Activated naive CD4-positive, alpha-beta T cell treated with anti-CD3 and anti-CD28 coated beads, Interleukin-2, amount 10 ng/mL, durations not matched to agents 7 days and 5 days (primary cell): Measurements from ENCODE around the gene DGKD.
A peak's percentile ranks its signal among the peaks of the same experiment; 100 is the strongest.

Experiments used
- CTCF ChIA-PET: fragments of 350-600 bp; sonication (Branson Sonifier 250); formaldehyde crosslinking; loops from one replicate; lab custom pipeline; 2021; ENCODE audit warnings: antibody characterized with exemption; lab: Charles Lee
- DNase-seq: peaks from one replicate; pipeline ENCODE4 v3.0.0-alpha.2; 2020
- H3K27ac Mint-ChIP-seq: one replicate; pipeline ENCODE4 v1.8.0; 2021; ENCODE audit warnings: mild to moderate bottlenecking, moderate library complexity, mixed read lengths
- H3K27me3 Mint-ChIP-seq: one replicate; pipeline ENCODE4 v1.8.0; 2021; ENCODE audit warnings: mild to moderate bottlenecking, mixed read lengths
- H3K36me3 Mint-ChIP-seq: one replicate; pipeline ENCODE4 v1.8.0; 2021; ENCODE audit warnings: mixed read lengths
- H3K4me1 Mint-ChIP-seq: one replicate; pipeline ENCODE4 v1.8.0; 2021; ENCODE audit warnings: mixed read lengths
- H3K4me3 Mint-ChIP-seq: one replicate; pipeline ENCODE4 v1.8.0; 2021; ENCODE audit warnings: mild to moderate bottlenecking, moderate library complexity, mixed read lengths
- H3K9me3 Mint-ChIP-seq: one replicate; pipeline ENCODE4 v1.8.0; 2021; ENCODE audit warnings: mixed read lengths

Gene DGKD

DNA sequence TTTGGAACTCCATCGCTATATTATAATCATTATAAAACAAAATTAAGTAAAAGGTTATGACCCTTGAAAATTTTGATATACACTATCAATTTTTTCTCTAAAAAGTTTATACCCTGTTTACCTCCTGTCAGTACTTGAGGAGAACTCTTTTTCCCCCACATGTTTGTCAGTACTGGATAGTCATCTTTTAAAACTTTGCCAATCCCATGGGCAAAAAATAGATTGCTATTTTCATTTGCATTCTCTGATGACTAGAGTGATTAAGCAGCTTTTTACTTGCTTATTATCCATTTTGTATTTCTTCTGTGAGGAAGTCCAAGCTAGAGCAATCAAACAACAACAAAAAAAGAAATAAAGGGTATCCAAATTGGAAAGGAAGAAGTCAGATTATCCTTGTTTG is 76.4 kb downstream of the DGKD start:
- no peak overlapping the region for H3K4me3 Mint-ChIP-seq
- H3K27ac Mint-ChIP-seq = no peak overlapping the region
- peaks cover 51% of the 10 kb centered on the region for H3K4me1 Mint-ChIP-seq
- no peak for DNase-seq
- peaks cover 11% of the 10 kb centered on the region for H3K9me3 Mint-ChIP-seq
- CTCF ChIA-PET = interaction anchor here (1.7 kb wide), 1 partner anchor 12 kb away, joined by 5 read pairs; no protein-coding TSS in a partner anchor
- no peaks in the 10 kb centered on the region for H3K27me3 Mint-ChIP-seq
- H3K36me3 Mint-ChIP-seq = peaks cover 57% of the 10 kb centered on the region

DNA sequence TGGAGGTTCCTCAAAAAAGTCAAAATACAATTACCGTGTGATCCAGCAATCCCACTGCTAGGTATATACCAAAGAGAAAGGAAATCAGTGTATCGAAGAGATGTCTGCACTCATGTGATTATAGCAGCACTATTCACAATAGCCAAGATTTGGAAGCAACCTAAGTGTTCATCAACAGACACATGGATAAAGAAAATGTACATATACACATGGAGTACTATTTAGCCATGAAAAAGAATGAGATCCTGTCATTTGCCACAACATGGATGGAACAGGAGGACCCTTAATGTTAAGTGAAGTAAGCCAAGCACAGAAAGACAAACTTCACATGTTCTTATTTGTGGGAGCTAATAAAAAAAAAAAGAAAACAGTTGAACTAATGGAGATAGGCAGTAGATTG is 78.7 kb downstream of the DGKD start:
- CTCF ChIA-PET = interaction anchor here (0.6 kb wide), 1 partner anchor 10 kb away, joined by 3 read pairs; no protein-coding TSS in a partner anchor
- H3K27me3 Mint-ChIP-seq = no peaks in the 10 kb centered on the region
- H3K36me3 Mint-ChIP-seq = peaks cover 54% of the 10 kb centered on the region
- no peaks in the 10 kb centered on the region for H3K9me3 Mint-ChIP-seq
- no peak for DNase-seq
- H3K27ac Mint-ChIP-seq = no peak overlapping the region
- peaks cover 28% of the 10 kb centered on the region for H3K4me1 Mint-ChIP-seq
- no peak overlapping the region for H3K4me3 Mint-ChIP-seq

DNA sequence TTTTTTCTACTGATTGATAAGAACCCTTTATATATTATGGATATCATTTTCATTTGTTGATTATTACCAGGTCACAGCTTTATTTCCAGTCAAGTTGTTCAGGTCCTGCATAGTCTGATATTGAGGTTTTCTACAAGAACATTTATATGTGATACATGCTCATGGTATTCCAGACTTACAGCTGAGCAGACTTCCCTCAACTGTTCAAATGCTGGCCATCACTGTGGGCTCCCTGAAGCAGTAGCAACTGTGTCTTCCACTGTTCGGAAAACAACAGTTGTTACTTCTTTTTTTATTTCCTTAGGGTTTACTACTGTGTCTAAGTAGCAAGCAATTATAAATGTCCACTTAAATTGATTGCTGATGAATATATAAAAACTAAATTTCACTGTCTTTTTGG is 79.5 kb downstream of the DGKD start:
- H3K9me3 Mint-ChIP-seq = no peaks in the 10 kb centered on the region
- no peak overlapping the region for H3K4me3 Mint-ChIP-seq
- H3K4me1 Mint-ChIP-seq = peaks cover 21% of the 10 kb centered on the region
- CTCF ChIA-PET = interaction anchor here (1.7 kb wide), 1 partner anchor 9 kb away, joined by 6 read pairs; no protein-coding TSS in a partner anchor
- DNase-seq = no peak
- no peak overlapping the region for H3K27ac Mint-ChIP-seq
- peaks cover 56% of the 10 kb centered on the region for H3K36me3 Mint-ChIP-seq
- H3K27me3 Mint-ChIP-seq = no peaks in the 10 kb centered on the region

DNA sequence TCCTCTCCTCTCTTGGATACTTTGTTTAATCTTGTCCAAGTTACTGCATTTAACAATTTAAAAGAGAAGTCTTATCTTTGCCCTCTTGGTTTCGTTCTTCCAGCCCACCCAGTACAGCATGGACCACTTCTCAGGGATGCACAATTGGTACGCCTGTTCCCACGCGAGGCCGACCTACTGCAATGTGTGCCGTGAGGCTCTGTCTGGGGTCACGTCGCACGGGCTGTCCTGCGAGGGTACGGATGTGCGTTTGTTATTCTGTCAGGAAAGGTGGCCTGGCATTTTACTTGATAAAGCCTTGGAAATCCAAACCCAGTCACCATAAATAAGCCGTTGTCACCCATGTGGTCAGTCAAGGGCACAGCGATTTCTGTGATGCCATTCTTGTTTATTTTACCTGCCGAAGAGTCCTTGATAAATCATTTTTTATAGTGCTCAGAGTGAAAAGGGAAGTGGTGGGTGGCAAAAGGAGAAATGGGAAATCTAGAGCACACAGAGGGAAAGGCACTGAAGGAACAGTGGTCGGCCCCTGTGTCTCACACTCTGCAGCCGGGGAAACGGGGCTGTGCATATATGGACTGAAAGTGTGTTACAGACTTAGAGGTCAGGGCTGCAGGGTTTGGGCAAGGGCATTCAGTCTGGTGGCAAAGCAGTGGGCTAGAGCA is 80.5 kb downstream of the DGKD start:
- CTCF ChIA-PET = interaction anchor here (1.7 kb wide), 1 partner anchor 8 kb away, joined by 6 read pairs; no protein-coding TSS in a partner anchor
- peak overlapping the region; percentile 33 for H3K27ac Mint-ChIP-seq
- H3K9me3 Mint-ChIP-seq = no peaks in the 10 kb centered on the region
- peaks cover 12% of the 10 kb centered on the region for H3K4me1 Mint-ChIP-seq
- DNase-seq = peak; percentile 17
- no peak overlapping the region for H3K4me3 Mint-ChIP-seq
- no peaks in the 10 kb centered on the region for H3K27me3 Mint-ChIP-seq
- peaks cover 60% of the 10 kb centered on the region for H3K36me3 Mint-ChIP-seq

DNA sequence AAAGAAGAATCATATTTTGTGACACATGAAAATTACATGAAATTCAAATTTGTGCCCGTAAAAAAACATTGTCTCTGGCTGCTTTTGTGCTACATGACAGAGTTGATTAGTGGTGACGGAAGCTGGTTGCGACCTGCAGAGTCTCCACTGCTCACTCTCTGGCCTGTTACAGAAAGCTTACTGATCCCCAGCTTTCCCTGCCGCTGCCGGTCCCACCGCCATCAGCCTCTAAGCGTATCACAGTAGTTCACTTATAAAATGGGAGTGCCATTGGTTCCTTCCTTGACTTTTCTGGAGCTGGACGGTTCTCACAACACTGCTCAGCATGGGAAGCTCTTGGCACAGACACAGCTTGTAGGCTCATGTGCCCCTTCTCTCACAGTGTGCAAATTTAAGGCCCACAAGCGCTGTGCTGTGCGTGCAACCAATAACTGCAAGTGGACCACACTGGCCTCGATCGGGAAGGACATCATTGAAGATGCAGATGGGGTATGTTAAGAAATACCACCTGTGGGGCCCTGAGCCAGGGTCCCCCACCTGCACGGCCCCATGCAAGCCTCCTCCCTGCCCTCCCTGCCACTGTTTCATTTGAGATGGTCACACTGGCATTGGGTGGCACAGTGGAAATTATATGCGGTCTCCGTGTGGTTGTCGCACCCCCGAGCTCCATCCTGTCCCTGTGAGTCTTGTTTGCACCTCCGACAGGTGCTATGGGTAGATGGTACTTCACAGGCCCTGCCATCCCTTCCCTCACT is 81.3 kb downstream of the DGKD start:
- DNase-seq = peak; percentile 5
- peaks cover 11% of the 10 kb centered on the region for H3K4me1 Mint-ChIP-seq
- H3K4me3 Mint-ChIP-seq = no peak overlapping the region
- H3K27me3 Mint-ChIP-seq = no peaks in the 10 kb centered on the region
- no peaks in the 10 kb centered on the region for H3K9me3 Mint-ChIP-seq
- peak overlapping the region; percentile 69 for H3K27ac Mint-ChIP-seq
- CTCF ChIA-PET = interaction anchor here (1.7 to 1.9 kb wide), 2 partner anchors 8 to 12 kb away, joined by 5 to 6 read pairs; no protein-coding TSS in a partner anchor
- H3K36me3 Mint-ChIP-seq = peaks cover 64% of the 10 kb centered on the region

DNA sequence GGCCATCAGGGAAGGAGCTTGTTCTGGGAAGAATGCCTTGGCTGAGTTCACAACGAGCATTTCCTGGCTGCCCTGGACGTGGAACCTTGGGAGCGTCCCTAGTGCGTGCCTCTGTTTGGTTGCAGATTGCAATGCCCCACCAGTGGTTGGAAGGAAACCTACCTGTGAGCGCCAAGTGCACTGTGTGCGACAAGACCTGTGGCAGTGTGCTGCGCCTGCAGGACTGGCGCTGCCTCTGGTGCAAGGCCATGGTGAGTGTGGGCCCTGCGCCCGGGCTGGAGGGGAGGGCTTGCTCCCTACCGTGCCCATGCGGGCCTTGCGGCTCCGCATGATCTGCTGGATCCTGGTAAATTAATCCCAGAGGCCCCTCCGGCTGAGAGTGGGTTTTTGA is 81.9 kb downstream of the DGKD start:
- peaks cover 65% of the 10 kb centered on the region for H3K36me3 Mint-ChIP-seq
- no peaks in the 10 kb centered on the region for H3K27me3 Mint-ChIP-seq
- H3K4me3 Mint-ChIP-seq = no peak overlapping the region
- H3K9me3 Mint-ChIP-seq = no peaks in the 10 kb centered on the region
- DNase-seq = no peak
- peaks cover 11% of the 10 kb centered on the region for H3K4me1 Mint-ChIP-seq
- CTCF ChIA-PET = interaction anchor here (1.9 kb wide), 1 partner anchor 12 kb away, joined by 5 read pairs; no protein-coding TSS in a partner anchor
- peak overlapping the region; percentile 81 for H3K27ac Mint-ChIP-seq

DNA sequence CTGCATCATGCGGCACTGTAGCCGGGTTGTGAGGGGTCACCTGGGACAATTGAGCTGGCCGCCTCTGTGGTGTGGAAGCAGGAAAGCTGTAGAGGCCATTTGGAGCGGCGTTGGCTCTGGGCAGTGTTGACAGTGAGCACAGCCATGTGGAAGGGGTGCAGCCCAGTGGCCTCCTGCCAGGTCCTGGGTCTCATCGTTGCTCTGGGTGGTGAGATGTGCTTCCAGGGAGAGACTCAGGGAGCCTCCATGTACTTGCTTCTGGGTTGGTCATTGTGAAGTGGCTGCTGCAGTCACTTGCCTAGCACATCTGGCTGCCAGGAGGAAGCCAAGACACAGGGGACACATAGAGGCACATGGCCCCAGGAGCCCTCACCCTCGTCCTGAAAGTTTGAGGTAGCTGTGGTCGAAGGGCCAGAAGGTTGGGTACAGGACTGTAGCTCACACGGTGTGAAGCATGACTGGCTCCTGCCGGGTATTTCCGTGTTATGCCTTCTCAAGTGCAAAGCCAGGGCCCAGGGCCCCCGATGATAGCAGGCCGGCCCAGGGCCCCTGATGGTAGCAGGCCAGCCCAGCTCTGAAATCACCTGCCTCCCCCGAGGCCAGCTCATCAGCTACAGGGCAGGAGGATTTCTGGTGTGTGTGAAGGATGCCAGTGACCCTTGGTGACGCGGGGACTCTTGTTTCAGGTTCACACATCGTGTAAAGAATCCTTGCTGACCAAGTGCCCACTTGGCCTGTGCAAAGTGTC is 82.6 kb downstream of the DGKD start:
- Mint-ChIP-seq H3K4me3 (no peak overlapping the region), H3K4me1 (peaks cover 13% of the 10 kb centered on the region), H3K36me3 (peaks cover 61% of the 10 kb centered on the region), H3K27me3 (no peaks in the 10 kb centered on the region), H3K27ac (peak overlapping the region; percentile 81), H3K9me3 (no peaks in the 10 kb centered on the region)
- DNase-seq = peak; percentile 17
- CTCF ChIA-PET = interaction anchor here (0.7 to 1.9 kb wide), 3 partner anchors 11 to 34 kb away, joined by 3 to 5 read pairs (median 3); no protein-coding TSS in a partner anchor

DNA sequence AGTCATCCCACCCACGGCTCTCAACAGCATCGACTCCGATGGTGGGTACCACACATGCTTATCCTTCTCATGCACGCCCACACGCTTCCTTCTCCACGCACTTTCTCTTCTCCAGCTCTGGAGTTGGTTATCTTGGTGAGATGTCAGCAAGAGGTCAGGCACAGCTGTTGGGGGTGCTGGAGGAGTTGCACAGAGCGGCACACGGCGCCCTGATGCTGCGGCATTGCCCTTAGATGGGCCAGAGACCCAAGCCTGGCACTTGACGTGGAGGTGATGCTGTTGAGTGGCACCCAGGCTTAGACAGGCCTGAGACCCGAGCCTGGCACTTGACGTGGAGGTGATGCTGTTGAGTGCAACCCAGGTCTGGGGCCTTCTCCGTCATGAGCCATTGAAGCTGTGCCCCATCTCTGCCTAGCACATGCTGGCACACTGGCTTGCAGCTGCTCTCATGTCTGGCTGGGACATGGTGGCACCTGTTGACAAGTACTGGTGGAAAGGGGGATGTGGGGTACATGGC is 83.2 kb downstream of the DGKD start:
- DNase-seq = peak; percentile 18
- H3K27me3 Mint-ChIP-seq = no peaks in the 10 kb centered on the region
- H3K36me3 Mint-ChIP-seq = peaks cover 64% of the 10 kb centered on the region
- no peak overlapping the region for H3K4me3 Mint-ChIP-seq
- no peaks in the 10 kb centered on the region for H3K9me3 Mint-ChIP-seq
- H3K4me1 Mint-ChIP-seq = peaks cover 15% of the 10 kb centered on the region
- CTCF ChIA-PET = interaction anchor here (1.1 to 1.9 kb wide), 2 partner anchors 11 to 35 kb away, joined by 3 to 5 read pairs; no protein-coding TSS in a partner anchor
- no peak overlapping the region for H3K27ac Mint-ChIP-seq

DNA sequence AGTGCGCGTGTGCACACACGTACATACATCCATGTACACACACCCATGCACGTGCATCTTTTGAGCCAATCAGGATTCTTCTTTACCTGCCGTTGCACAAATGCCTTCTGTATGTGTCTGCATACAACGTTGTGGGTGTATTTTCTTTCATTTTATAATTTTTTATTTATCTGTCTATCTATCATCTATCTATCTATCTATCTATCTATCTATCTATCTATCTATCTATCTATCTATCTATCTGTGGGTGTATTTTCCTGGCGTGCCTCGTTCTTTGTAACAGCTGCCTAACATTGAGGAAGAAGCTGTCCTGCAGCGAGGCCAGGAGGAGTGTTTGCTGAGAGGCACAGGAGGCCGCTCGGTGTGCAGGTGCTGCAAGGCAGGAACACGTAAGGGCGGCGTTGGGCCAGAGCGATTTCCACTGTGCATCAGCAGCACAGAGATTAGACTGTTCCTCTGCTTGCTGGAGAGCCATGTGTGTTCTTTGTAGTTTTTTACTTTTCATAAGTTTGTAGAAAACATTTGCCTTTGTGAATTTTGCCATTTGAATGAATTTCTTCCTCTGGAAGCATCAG is 84.4 kb downstream of the DGKD start:
- H3K27ac Mint-ChIP-seq = peak overlapping the region; percentile 14
- no peak overlapping the region for H3K4me3 Mint-ChIP-seq
- no peaks in the 10 kb centered on the region for H3K27me3 Mint-ChIP-seq
- CTCF ChIA-PET = interaction anchor here (1.1 to 2.3 kb wide), 2 partner anchors 33 to 34 kb away, joined by 3 to 11 read pairs; no protein-coding TSS in a partner anchor
- peaks cover 24% of the 10 kb centered on the region for H3K4me1 Mint-ChIP-seq
- H3K36me3 Mint-ChIP-seq = peaks cover 61% of the 10 kb centered on the region
- H3K9me3 Mint-ChIP-seq = no peaks in the 10 kb centered on the region
- no peak for DNase-seq

GRCh38 chr2:233439191-233439590 is 84.9 kb downstream of the DGKD start:
- no peak overlapping the region for H3K4me3 Mint-ChIP-seq
- peak overlapping the region; percentile 14 for H3K27ac Mint-ChIP-seq
- DNase-seq = peak; percentile 3
- H3K4me1 Mint-ChIP-seq = peaks cover 29% of the 10 kb centered on the region
- no peaks in the 10 kb centered on the region for H3K9me3 Mint-ChIP-seq
- CTCF ChIA-PET = interaction anchor here (1.1 to 2.3 kb wide), 2 partner anchors 33 to 35 kb away, joined by 3 to 11 read pairs; no protein-coding TSS in a partner anchor
- no peaks in the 10 kb centered on the region for H3K27me3 Mint-ChIP-seq
- peaks cover 66% of the 10 kb centered on the region for H3K36me3 Mint-ChIP-seq

- Mint-ChIP-seq H3K9me3 (no peaks in the 10 kb centered on the region), H3K4me1 (peaks cover 32% of the 10 kb centered on the region), H3K27ac (no peak overlapping the region), H3K4me3 (no peak overlapping the region), H3K27me3 (no peaks in the 10 kb centered on the region), H3K36me3 (peaks cover 69% of the 10 kb centered on the region)
- CTCF ChIA-PET = interaction anchor here (2.3 kb wide), 1 partner anchor 36 kb away, joined by 11 read pairs; no protein-coding TSS in a partner anchor
- peak; percentile 16 for DNase-seq
Observed at GRCh38 chr2:233440314-233440713, 86.0 kb downstream of the DGKD start.

GRCh38 chr2:233440714-233441113 is 86.4 kb downstream of the DGKD start:
- DNase-seq = peak; percentile 14
- Mint-ChIP-seq H3K36me3 (peaks cover 69% of the 10 kb centered on the region), H3K4me1 (peaks cover 32% of the 10 kb centered on the region), H3K27ac (peak overlapping the region; percentile 39), H3K27me3 (no peaks in the 10 kb centered on the region), H3K4me3 (no peak overlapping the region), H3K9me3 (no peaks in the 10 kb centered on the region)
- CTCF ChIA-PET = interaction anchor here (2.3 kb wide), 1 partner anchor 37 kb away, joined by 11 read pairs; no protein-coding TSS in a partner anchor
